Epithelial cell of proximal tubule (primary cell): ENCODE data around the gene ZSCAN31. TPM values are rescaled to one million over a fixed set of nuclear protein-coding genes. Genes with fewer than 3 reads are reported as not detected.
"Not testable (repeated sequence)": the region's sequence is repeated elsewhere in the genome, so short reads cannot be mapped to it uniquely, and the experiment has no call there.

Experiments
- DNase-seq: peaks from one replicate; pipeline ENCODE4 v3.0.0-alpha.2; 2011; ENCODE audit warnings: low read depth
- H3K4me3 ChIP-seq: 2 replicates; pipeline ENCODE4 v1.5.1; 2011; ENCODE audit warnings: low read depth, mild to moderate bottlenecking, low read length
- total RNA-seq: library from RNA; depleted of rRNA; stranded (reverse); fragments of >200 nt; gene quantifications from 2 replicates; pipeline ENCODE4 v1.2.3, GENCODE V29; 2015
- TF ChIP-seq, protein P1 (sequence below): conservative IDR thresholded peaks from 2 replicates; pipeline ENCODE4 v1.5.1; 2012; ENCODE audit warnings: low read depth, mild to moderate bottlenecking, low read length

ZSCAN31 gene
- total RNA-seq, 1 donor from 2014 or later: 0.52 TPM

DNA sequence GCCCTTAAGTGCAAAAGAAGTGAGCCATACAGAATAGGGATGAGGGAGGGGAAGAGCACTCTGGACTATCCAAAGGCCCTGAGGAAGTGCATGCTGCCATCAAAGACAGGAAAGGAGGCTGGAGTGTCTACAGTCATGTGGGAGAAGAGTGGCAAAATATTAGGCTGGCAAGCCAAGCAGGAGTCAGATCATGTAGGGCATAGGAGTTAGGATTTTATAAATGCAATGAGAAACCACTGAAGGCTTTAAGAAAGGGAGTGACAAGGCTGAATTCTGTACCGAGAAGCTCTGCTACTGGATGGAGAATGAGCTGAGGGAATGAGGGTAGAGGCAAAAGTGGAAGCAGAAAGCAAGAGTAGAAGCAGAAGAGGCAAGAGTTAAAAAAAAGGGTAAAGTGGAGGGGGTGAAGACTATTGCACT lies 2.3 kb downstream of the ZSCAN31 start:
- TF ChIP-seq, protein P1, sequence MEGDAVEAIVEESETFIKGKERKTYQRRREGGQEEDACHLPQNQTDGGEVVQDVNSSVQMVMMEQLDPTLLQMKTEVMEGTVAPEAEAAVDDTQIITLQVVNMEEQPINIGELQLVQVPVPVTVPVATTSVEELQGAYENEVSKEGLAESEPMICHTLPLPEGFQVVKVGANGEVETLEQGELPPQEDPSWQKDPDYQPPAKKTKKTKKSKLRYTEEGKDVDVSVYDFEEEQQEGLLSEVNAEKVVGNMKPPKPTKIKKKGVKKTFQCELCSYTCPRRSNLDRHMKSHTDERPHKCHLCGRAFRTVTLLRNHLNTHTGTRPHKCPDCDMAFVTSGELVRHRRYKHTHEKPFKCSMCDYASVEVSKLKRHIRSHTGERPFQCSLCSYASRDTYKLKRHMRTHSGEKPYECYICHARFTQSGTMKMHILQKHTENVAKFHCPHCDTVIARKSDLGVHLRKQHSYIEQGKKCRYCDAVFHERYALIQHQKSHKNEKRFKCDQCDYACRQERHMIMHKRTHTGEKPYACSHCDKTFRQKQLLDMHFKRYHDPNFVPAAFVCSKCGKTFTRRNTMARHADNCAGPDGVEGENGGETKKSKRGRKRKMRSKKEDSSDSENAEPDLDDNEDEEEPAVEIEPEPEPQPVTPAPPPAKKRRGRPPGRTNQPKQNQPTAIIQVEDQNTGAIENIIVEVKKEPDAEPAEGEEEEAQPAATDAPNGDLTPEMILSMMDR: no peak
- H3K4me3 ChIP-seq: no peak overlapping the region
- DNase-seq: no peak

DNA sequence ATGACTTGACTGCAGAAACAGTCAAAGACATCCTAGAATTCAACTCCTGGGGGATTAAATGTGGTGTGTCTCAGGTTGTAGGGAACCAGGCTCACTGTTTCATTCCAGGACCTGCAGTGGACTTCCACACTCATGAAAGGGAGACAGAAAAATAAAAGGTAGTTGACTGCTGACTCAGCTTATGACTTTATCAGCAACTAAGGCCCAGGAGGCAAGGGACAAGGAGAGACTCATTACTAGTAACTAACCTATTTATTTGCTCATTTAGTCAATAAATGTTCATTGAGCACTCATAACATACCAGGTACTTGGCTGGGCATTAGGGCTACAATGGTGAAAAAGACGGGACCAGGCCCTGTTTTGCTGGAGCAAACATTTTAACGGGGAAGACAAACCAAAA lies 2.9 kb downstream of the ZSCAN31 start:
- no peak overlapping the region for H3K4me3 ChIP-seq
- TF ChIP-seq, protein P1: no peak
- no peak for DNase-seq

DNA sequence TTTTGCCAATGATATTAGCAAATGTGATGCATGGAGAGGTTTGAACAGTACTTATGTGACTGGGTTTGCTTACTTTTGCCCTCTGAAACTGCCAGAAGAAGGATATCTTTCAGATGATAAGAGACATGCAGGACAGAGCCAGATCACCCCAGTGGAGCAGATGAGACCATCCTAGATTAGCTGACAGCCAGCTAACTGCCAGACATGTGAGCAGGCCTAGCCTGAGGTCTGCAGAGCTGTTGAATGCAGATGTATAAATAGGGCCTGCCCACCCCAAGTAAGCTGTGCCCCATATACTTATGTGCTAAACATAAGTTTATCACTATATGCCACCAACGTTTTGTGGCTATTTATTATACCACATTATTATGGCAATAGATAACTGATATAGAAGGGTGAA lies 5.9 kb downstream of the ZSCAN31 start:
- DNase-seq: no peak
- TF ChIP-seq, protein P1: no peak
- no peak overlapping the region for H3K4me3 ChIP-seq

DNA sequence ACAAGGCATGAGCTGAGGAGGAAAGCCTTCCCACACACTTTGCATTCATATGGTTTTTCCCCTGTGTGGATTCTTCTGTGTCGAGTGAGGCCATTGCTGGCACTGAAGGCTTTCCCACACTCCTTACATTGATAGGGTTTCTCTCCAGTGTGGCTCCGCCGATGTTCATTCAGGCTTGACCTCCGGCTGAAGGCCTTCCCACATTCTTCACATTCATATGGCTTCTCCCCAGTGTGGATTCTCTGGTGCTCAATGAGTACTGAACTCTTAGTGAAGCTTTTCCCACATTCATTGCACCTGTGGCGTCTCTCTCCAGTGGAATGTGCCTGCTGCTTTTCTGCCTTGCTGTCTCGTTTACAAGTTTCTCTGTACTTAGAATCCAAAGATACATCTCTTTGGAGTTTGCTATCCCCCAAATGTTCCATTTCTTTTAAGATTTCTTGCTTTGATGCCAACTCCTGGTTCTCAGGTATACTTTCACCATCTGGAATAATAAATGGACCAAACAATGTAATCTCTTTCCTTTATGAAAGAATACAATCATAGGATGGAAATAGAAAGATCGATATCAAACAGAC lies 9.5 kb downstream of the ZSCAN31 start:
- H3K4me3 ChIP-seq: no peak overlapping the region
- TF ChIP-seq, protein P1: no peak
- DNase-seq: no peak

DNA sequence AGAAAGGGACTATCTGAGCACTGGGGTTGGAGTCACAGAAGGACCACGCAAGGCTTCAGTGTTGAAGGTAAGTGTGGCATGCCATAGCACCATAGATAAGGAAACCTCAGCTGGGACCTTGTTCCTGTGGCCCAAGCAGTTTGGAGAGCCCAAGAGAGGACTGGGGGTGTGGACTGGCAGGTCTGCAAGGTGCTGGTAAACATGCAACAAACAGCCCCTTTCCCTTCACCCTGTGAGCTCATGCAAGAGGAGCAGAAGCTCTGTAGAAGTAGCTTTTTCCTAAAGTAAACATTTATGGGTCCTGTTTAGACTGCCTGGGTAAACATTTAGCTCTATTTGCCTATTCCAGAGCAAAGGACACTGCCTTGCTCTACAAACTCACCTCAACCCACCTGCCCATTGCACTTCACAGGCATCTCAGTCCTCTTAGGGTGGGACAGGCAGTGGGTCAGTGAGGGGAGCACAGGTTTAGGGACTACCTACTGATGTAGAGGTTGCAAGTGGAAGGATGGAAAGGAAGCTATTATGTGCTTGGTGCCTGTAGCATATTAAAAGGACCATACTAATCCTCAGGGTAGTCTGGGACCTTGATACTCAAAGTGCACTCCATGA lies 12.0 kb downstream of the ZSCAN31 start:
- DNase-seq: no peak
- TF ChIP-seq, protein P1: no peak
- H3K4me3 ChIP-seq: no peak overlapping the region

DNA sequence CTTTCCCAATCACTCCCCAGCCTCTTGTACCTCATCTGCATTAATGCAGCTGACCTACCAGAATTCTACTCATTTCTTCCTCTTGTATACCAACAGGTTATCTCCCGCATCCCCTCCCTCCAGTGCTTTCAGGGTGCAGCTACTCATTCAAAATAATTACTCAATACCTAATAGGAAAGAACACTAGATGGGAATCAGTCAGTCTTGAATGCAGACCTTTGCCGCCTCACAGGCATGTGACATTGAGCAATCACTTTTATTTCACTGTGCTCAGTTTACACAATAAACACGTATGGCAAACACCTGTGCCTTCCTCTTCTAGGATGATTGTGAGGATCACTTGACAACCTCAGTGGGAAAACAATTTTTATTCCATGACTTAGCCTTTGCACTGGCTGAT lies 13.3 kb downstream of the ZSCAN31 start:
- no peak overlapping the region for H3K4me3 ChIP-seq
- DNase-seq: no peak
- TF ChIP-seq, protein P1: no peak

DNA sequence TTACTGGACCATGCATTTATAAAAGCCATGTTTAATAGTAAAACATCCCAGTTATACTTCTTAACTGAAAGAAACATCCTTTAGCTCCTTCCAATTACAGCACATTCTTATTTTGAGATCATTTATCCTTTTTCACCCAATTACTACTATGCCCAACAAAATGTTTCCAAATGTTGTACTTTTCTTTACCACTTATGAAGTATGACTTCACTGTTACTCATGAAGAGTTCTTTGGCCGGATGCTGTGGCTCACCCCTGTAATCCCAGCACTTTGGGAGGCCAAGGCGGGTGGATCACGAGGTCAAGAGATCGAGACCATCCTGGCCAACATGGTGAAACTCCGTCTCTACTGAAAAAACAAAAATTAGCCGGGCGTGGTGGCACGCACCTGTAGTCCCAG lies 18.1 kb downstream of the ZSCAN31 start:
- DNase-seq, H3K4me3 ChIP-seq: not testable (repeated sequence)
